ENCODE results near the gene TACR3. TPM values are rescaled to one million over a fixed set of nuclear protein-coding genes. Genes with fewer than 3 reads are reported as not detected.
"Not testable (repeated sequence)": the region's sequence is repeated elsewhere in the genome, so short reads cannot be mapped to it uniquely, and the experiment has no call there.

TACR3 gene
- total RNA-seq, 4 donors from 2014 or later: 0.10 TPM; not detected in 3

- no peak for DNase-seq
- Histone ChIP-seq H3K4me1 (no peaks in the 10 kb centered on the region), H3K9me3 (peaks cover 0 to 3% (median 0%) of the 10 kb centered on the region in 3 donors), H3K27ac (no peak overlapping the region), H3K4me3 (no peak overlapping the region), H3K36me3 (no peaks in the 10 kb centered on the region), H3K27me3 (no peaks in the 10 kb centered on the region)
- in situ Hi-C loops (cut with MboI; ENCODE audit: low sequenced_read_pairs in 4 of 4): no loop called here
- no peak for TF ChIP-seq POLR2A (IDR thresholded peaks at IDR 0.05)
- TF ChIP-seq, protein P1, sequence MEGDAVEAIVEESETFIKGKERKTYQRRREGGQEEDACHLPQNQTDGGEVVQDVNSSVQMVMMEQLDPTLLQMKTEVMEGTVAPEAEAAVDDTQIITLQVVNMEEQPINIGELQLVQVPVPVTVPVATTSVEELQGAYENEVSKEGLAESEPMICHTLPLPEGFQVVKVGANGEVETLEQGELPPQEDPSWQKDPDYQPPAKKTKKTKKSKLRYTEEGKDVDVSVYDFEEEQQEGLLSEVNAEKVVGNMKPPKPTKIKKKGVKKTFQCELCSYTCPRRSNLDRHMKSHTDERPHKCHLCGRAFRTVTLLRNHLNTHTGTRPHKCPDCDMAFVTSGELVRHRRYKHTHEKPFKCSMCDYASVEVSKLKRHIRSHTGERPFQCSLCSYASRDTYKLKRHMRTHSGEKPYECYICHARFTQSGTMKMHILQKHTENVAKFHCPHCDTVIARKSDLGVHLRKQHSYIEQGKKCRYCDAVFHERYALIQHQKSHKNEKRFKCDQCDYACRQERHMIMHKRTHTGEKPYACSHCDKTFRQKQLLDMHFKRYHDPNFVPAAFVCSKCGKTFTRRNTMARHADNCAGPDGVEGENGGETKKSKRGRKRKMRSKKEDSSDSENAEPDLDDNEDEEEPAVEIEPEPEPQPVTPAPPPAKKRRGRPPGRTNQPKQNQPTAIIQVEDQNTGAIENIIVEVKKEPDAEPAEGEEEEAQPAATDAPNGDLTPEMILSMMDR (IDR thresholded peaks at IDR 0.05 in 4 of 5, conservative IDR thresholded peaks at IDR 0.05 in 1 of 5): no peak
- intact Hi-C loops (cut with DNase I; ENCODE audit: low total_unique reads): no loop called here
- ATAC-seq: no peak
Measured at GRCh38 chr4:103645991-103646390, 73.8 kb downstream of the TACR3 start.

- Histone ChIP-seq H3K4me3 (no peak overlapping the region), H3K9me3 (no peaks in the 10 kb centered on the region), H3K27ac (no peak overlapping the region), H3K4me1 (no peaks in the 10 kb centered on the region), H3K27me3 (no peaks in the 10 kb centered on the region), H3K36me3 (no peaks in the 10 kb centered on the region)
- DNase-seq: no peak
- no peak for ATAC-seq
- no peak for TF ChIP-seq POLR2A (IDR thresholded peaks at IDR 0.05)
- TF ChIP-seq, protein P1 (IDR thresholded peaks at IDR 0.05 in 4 of 5, conservative IDR thresholded peaks at IDR 0.05 in 1 of 5): no peak
- in situ Hi-C loops (cut with MboI; ENCODE audit: low sequenced_read_pairs in 4 of 4): no loop called here
- intact Hi-C loops (cut with DNase I; ENCODE audit: low total_unique reads): no loop called here
Measured at GRCh38 chr4:103634236-103634635, 85.5 kb downstream of the TACR3 start.

- ATAC-seq (no peak), DNase-seq (no peak)
- no peaks in the 10 kb centered on the region for H3K36me3 ChIP-seq
- H3K4me1 ChIP-seq: no peaks in the 10 kb centered on the region
- H3K4me3 ChIP-seq: no peak overlapping the region
- H3K27ac ChIP-seq: no peak overlapping the region
- no peaks in the 10 kb centered on the region for H3K27me3 ChIP-seq
- TF ChIP-seq POLR2A (IDR thresholded peaks at IDR 0.05): no peak
- TF ChIP-seq, protein P1 (IDR thresholded peaks at IDR 0.05 in 4 of 5, conservative IDR thresholded peaks at IDR 0.05 in 1 of 5): no peak
- no peaks in the 10 kb centered on the region for H3K9me3 ChIP-seq
- intact Hi-C loops (cut with DNase I; ENCODE audit: low total_unique reads) (no loop called here), in situ Hi-C loops (cut with MboI; ENCODE audit: low sequenced_read_pairs in 4 of 4) (no loop called here)
Measured at GRCh38 chr4:103626296-103626695, 93.5 kb downstream of the TACR3 start.

GRCh38 chr4:103591841-103592240 is 127.9 kb downstream of the TACR3 start:
- no peaks in the 10 kb centered on the region for H3K27me3 ChIP-seq
- in situ Hi-C loops (cut with MboI; ENCODE audit: low sequenced_read_pairs in 4 of 4) (no loop called here), intact Hi-C loops (cut with DNase I; ENCODE audit: low total_unique reads) (no loop called here)
- no peak overlapping the region for H3K27ac ChIP-seq
- ATAC-seq: no peak
- no peak for DNase-seq
- no peak overlapping the region for H3K4me3 ChIP-seq
- no peaks in the 10 kb centered on the region for H3K9me3 ChIP-seq
- H3K36me3 ChIP-seq: no peaks in the 10 kb centered on the region
- TF ChIP-seq, protein P1 (IDR thresholded peaks at IDR 0.05 in 4 of 5, conservative IDR thresholded peaks at IDR 0.05 in 1 of 5): no peak
- no peak for TF ChIP-seq POLR2A (IDR thresholded peaks at IDR 0.05)
- no peaks in the 10 kb centered on the region for H3K4me1 ChIP-seq

- DNase-seq (no peak), ATAC-seq (no peak)
- in situ Hi-C loops (cut with MboI; ENCODE audit: low sequenced_read_pairs in 4 of 4): no loop called here
- Histone ChIP-seq H3K27ac (no peak overlapping the region), H3K36me3 (no peaks in the 10 kb centered on the region), H3K9me3 (no peaks in the 10 kb centered on the region), H3K4me1 (no peaks in the 10 kb centered on the region), H3K4me3 (no peak overlapping the region), H3K27me3 (no peaks in the 10 kb centered on the region)
- intact Hi-C loops (cut with DNase I; ENCODE audit: low total_unique reads): no loop called here
- TF ChIP-seq POLR2A (IDR thresholded peaks at IDR 0.05): no peak
- TF ChIP-seq, protein P1 (IDR thresholded peaks at IDR 0.05 in 4 of 5, conservative IDR thresholded peaks at IDR 0.05 in 1 of 5): no peak
Measured at GRCh38 chr4:103567591-103567990, 152.2 kb downstream of the TACR3 start.

- H3K4me3 ChIP-seq; H3K36me3 ChIP-seq; H3K4me1 ChIP-seq; intact Hi-C loops (cut with DNase I; ENCODE audit: low total_unique reads); in situ Hi-C loops (cut with MboI; ENCODE audit: low sequenced_read_pairs in 4 of 4); ATAC-seq; DNase-seq; H3K9me3 ChIP-seq; H3K27me3 ChIP-seq; H3K27ac ChIP-seq: not testable (repeated sequence)
Measured at GRCh38 chr4:103559178-103559577, 160.6 kb downstream of the TACR3 start.

All from gastrocnemius medialis (tissue), 4 donors.